Prostate gland (tissue), 2 donors: Measurements from ENCODE around the gene ZSWIM1.

Experiments
- POLR2A ChIP-seq: fragments of 450-650 bp; IDR thresholded peaks from one replicate; pipeline ENCODE4 v1.6.1; 2016; ENCODE audit warnings: antibody characterized with exemption, mild to moderate bottlenecking
- TF ChIP-seq, protein P1 (sequence below), 4 experiments: fragments of 200-600 bp in 2 of 4; fragments of 450-650 bp in 2 of 4; sonication (generic) in 2 of 4; IDR thresholded peaks; 1 replicate in 3 of 4; 2 replicates in 1 of 4; pipeline ENCODE4 v1.5.1; 2016 to 2019; ENCODE audit warnings: antibody characterized with exemption in 4 of 4, mild to moderate bottlenecking in 2 of 4, moderate library complexity in 2 of 4

DNA sequence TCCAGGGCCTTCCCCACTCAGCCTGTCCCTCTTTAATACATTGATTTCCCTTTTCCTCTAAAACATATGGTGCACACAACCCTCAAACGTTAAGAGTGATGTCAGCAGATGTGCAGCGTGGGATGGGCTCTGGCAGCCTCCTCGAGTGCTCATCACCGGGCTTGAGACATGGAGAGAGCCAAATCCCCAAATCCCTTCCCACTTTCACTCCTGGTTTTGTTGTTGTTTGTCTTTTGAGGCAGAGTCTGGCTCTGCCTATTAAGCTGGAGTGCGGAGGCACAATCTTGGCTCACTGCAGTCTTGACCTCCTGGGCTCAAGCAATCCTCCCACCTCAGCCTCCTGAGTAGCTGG is 36.7 kb downstream of the ZSWIM1 start:
- TF ChIP-seq, protein P1, sequence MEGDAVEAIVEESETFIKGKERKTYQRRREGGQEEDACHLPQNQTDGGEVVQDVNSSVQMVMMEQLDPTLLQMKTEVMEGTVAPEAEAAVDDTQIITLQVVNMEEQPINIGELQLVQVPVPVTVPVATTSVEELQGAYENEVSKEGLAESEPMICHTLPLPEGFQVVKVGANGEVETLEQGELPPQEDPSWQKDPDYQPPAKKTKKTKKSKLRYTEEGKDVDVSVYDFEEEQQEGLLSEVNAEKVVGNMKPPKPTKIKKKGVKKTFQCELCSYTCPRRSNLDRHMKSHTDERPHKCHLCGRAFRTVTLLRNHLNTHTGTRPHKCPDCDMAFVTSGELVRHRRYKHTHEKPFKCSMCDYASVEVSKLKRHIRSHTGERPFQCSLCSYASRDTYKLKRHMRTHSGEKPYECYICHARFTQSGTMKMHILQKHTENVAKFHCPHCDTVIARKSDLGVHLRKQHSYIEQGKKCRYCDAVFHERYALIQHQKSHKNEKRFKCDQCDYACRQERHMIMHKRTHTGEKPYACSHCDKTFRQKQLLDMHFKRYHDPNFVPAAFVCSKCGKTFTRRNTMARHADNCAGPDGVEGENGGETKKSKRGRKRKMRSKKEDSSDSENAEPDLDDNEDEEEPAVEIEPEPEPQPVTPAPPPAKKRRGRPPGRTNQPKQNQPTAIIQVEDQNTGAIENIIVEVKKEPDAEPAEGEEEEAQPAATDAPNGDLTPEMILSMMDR (IDR thresholded peaks at IDR 0.05) = no peak
- no peak for TF ChIP-seq POLR2A
